HG02642 (cell line): ENCODE measurements around the gene NRARP.
A peak's percentile ranks its signal among the peaks of the same experiment; 100 is the strongest.
"Not testable (repeated sequence)": the region's sequence is repeated elsewhere in the genome, so short reads cannot be mapped to it uniquely, and the experiment has no call there.

Source experiments
- ATAC-seq: cut with Tn5 transposase; IDR thresholded peaks from one replicate; pipeline ENCODE4 v1.9.1; 2021; ENCODE audit warnings: mild to moderate bottlenecking; ENCODE audit not compliant: unreplicated experiment, poor library complexity

The NRARP gene

GRCh38 chr9:137266585-137267453, 35.3 kb downstream of the NRARP start:
- ATAC-seq: no peak

- ATAC-seq: no peak
Measured at GRCh38 chr9:137266162-137266527, 35.9 kb downstream of the NRARP start.

- ATAC-seq: no peak
Measured at GRCh38 chr9:137265496-137266161, 36.4 kb downstream of the NRARP start.

GRCh38 chr9:137264067-137264466, 38.0 kb downstream of the NRARP start:
- no peak for ATAC-seq

GRCh38 chr9:137263506-137263905, 38.6 kb downstream of the NRARP start:
- no peak for ATAC-seq

GRCh38 chr9:137262909-137263285, 39.2 kb downstream of the NRARP start:
- no peak for ATAC-seq

- ATAC-seq: not testable (repeated sequence)
Measured at GRCh38 chr9:137262173-137262908, 39.7 kb downstream of the NRARP start.

- no peak for ATAC-seq
Measured at GRCh38 chr9:137256856-137257255, 45.2 kb downstream of the NRARP start.

GRCh38 chr9:137256362-137256761, 45.7 kb downstream of the NRARP start:
- ATAC-seq: no peak

GRCh38 chr9:137255448-137256114, 46.5 kb downstream of the NRARP start:
- peak; percentile 32 for ATAC-seq

GRCh38 chr9:137254624-137255447, 47.2 kb downstream of the NRARP start, which contains the start of gene NELFB:
NELFB (plus strand) TSS chr9:137255327.
- peak; percentile 83 for ATAC-seq

GRCh38 chr9:137253717-137254623, 48.1 kb downstream of the NRARP start:
- ATAC-seq: no peak

- ATAC-seq: no peak
Measured at GRCh38 chr9:137252555-137253506, 49.2 kb downstream of the NRARP start.

GRCh38 chr9:137251490-137252268, 50.4 kb downstream of the NRARP start:
- ATAC-seq: no peak

GRCh38 chr9:137251194-137251461, 50.9 kb downstream of the NRARP start, which contains the start of gene STPG3:
STPG3 (plus strand) TSS chr9:137251286; CDS start chr9:137251287, 1 bp downstream.
- no peak for ATAC-seq

GRCh38 chr9:137250329-137251193, 51.5 kb downstream of the NRARP start:
- no peak for ATAC-seq
